GM19452 (cell line): ENCODE data around the gene ZFP62.
"Not testable (repeated sequence)": the region's sequence is repeated elsewhere in the genome, so short reads cannot be mapped to it uniquely, and the experiment has no call there.

Source experiments
- ATAC-seq: cut with Tn5 transposase; IDR thresholded peaks from one replicate; pipeline ENCODE4 v1.9.1; 2021; ENCODE audit not compliant: unreplicated experiment

Gene ZFP62

GRCh38 chr5:180860887-180861822, at the start of gene ZFP62:
ZFP62 (minus strand) TSS chr5:180861276; CDS start chr5:180861219, 57 bp downstream.
- peak; percentile 91 for ATAC-seq

- ATAC-seq, result no peak
Measured at GRCh38 chr5:180910735-180911134, 49.7 kb upstream of the ZFP62 start.

- no peak for ATAC-seq
Measured at GRCh38 chr5:180910182-180910581, 49.1 kb upstream of the ZFP62 start.

- no peak for ATAC-seq
Measured at GRCh38 chr5:180909782-180910181, 48.7 kb upstream of the ZFP62 start.

GRCh38 chr5:180908998-180909731, 48.1 kb upstream of the ZFP62 start:
- ATAC-seq, result no peak

- ATAC-seq, result no peak
Measured at GRCh38 chr5:180908400-180908799, 47.3 kb upstream of the ZFP62 start.

GRCh38 chr5:180901319-180902009, 40.4 kb upstream of the ZFP62 start:
- ATAC-seq, result no peak

GRCh38 chr5:180900178-180900577, 39.1 kb upstream of the ZFP62 start:
- no peak for ATAC-seq

- no peak for ATAC-seq
Measured at GRCh38 chr5:180898621-180899246, 37.7 kb upstream of the ZFP62 start, which contains the start of gene BTNL8. BTNL8 (plus strand) TSS chr5:180899159; CDS start chr5:180899311, 152 bp downstream.

- not testable (repeated sequence) for ATAC-seq
Measured at GRCh38 chr5:180895330-180895729, 34.3 kb upstream of the ZFP62 start.

GRCh38 chr5:180889381-180889780, 28.3 kb upstream of the ZFP62 start:
- ATAC-seq, result no peak

GRCh38 chr5:180885845-180886529, 24.9 kb upstream of the ZFP62 start:
- not testable (repeated sequence) for ATAC-seq

GRCh38 chr5:180875860-180876426, 14.9 kb upstream of the ZFP62 start:
- ATAC-seq, result no peak

GRCh38 chr5:180874804-180875582, 13.9 kb upstream of the ZFP62 start:
- ATAC-seq, result no peak

GRCh38 chr5:180873615-180874520, 12.8 kb upstream of the ZFP62 start:
- ATAC-seq, result no peak

- no peak for ATAC-seq
Measured at GRCh38 chr5:180872419-180872818, 11.3 kb upstream of the ZFP62 start.

- ATAC-seq, result no peak
Measured at GRCh38 chr5:180870276-180871068, 9.4 kb upstream of the ZFP62 start.
